ENCODE results near the gene TIPARP.

GRCh38 chr3:156635973-156636372 lies 38.4 kb upstream of the TIPARP start:
- TF ChIP-seq POLR2A (IDR thresholded peaks at IDR 0.05) (no peak), CTCF (IDR thresholded peaks at IDR 0.05) (no peak)
